ENCODE measurements around the gene KLRG1.

DNA sequence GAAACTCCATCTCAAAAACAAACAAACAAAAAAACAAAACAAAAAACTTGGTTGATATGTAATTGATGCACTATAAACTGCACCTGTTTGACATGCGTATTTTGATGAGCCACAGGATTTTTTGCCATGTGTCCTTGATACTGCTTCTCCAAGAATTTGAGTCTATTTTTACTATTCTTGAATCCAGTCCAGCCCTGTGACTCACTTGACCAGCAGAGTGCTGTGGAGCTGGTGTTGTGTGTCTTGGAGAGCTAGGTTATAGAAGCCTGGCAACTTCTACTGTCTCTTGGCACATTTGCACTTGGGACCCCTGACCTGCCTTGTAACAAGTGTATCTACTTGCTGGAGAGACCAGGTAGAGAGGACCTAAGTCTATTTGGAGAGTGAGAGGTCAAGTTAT lies 52.0 kb downstream of the KLRG1 start:
- no peak for TF ChIP-seq CTCF (IDR thresholded peaks at IDR 0.05)
- no peak for TF ChIP-seq ZFX (IDR thresholded peaks at IDR 0.05; ENCODE audit: borderline replicate concordance)
